ENCODE measurements around the gene ANKH. TPM values are rescaled to one million over a fixed set of nuclear protein-coding genes. Genes with fewer than 3 reads are reported as not detected.

Gene ANKH
- total RNA-seq, 1 experiment from 2014 or later = 13.9 TPM

- no peak overlapping the region for H3K27ac ChIP-seq (ENCODE audit: low read depth, low read length, poor library complexity, severe bottlenecking)
Observed at GRCh38 chr5:14914193-14914592, 42.6 kb upstream of the ANKH start.

DNA sequence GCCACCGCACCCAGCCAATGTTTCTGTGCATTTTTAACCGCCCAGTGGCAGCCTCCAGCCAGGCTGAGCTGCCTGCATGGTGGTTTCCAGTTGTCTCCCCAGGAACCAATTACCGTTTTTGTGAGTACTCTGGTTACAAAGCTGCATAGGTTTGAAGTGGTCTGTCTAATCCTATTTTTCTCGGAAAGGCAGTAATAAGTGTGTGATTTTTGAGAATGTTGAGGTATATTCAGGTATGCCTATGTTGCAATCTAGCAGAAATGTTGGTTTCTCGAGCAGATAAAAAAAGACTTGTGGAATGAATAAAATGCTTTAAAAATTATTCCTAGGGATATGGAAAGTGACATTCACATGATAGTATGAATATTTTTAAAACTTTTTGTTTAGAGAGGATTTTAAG lies 41.5 kb upstream of the ANKH start:
- no TSS peak for BruUV-seq (replicated peaks)
- intact Hi-C loops (cut with micrococcal nuclease; ENCODE audit: unreplicated experiment) = no loop called here
- no peak overlapping the region for H3K4me3 ChIP-seq (ENCODE audit: low read depth, low read length, poor library complexity, severe bottlenecking)
- H3K9me3 ChIP-seq (ENCODE audit: low read depth, low read length, poor library complexity, severe bottlenecking) = no peaks in the 10 kb centered on the region
- CTCF ChIA-PET = interaction anchor here (0.6 kb wide), 1 partner anchor 911 kb away, joined by 3 read pairs; no protein-coding TSS in a partner anchor
- no peaks in the 10 kb centered on the region for H3K4me1 ChIP-seq (ENCODE audit: insufficient read depth, low read length, poor library complexity, severe bottlenecking)
- H3K27ac ChIP-seq (ENCODE audit: low read depth, low read length, poor library complexity, severe bottlenecking) = no peak overlapping the region
- peaks cover 5% of the 10 kb centered on the region for H3K27me3 ChIP-seq (replicated peaks; ENCODE audit: insufficient read depth, low read depth, low read length, poor library complexity)
- DNase-seq (ENCODE audit: low spot score) = no peak
- POLR2A ChIA-PET (ENCODE audit: low non-redundant PET) = no interaction called here
- no peaks in the 10 kb centered on the region for H3K36me3 ChIP-seq (ENCODE audit: insufficient read depth, low read length, poor library complexity, severe bottlenecking)
- TF ChIP-seq, protein P1, sequence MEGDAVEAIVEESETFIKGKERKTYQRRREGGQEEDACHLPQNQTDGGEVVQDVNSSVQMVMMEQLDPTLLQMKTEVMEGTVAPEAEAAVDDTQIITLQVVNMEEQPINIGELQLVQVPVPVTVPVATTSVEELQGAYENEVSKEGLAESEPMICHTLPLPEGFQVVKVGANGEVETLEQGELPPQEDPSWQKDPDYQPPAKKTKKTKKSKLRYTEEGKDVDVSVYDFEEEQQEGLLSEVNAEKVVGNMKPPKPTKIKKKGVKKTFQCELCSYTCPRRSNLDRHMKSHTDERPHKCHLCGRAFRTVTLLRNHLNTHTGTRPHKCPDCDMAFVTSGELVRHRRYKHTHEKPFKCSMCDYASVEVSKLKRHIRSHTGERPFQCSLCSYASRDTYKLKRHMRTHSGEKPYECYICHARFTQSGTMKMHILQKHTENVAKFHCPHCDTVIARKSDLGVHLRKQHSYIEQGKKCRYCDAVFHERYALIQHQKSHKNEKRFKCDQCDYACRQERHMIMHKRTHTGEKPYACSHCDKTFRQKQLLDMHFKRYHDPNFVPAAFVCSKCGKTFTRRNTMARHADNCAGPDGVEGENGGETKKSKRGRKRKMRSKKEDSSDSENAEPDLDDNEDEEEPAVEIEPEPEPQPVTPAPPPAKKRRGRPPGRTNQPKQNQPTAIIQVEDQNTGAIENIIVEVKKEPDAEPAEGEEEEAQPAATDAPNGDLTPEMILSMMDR (conservative IDR thresholded peaks at IDR 0.05; ENCODE audit: low read depth, low read length) = no peak
- TF ChIP-seq EZH2 (IDR thresholded peaks at IDR 0.05; ENCODE audit: borderline replicate concordance, low read depth, low read length, poor library complexity, severe bottlenecking) = no peak

More at GRCh38 chr5:14914193-14914592, 42.6 kb upstream of the ANKH start:
- CTCF ChIA-PET = no interaction called here
- intact Hi-C loops (cut with micrococcal nuclease; ENCODE audit: unreplicated experiment) = no loop called here
- Histone ChIP-seq H3K36me3 (ENCODE audit: insufficient read depth, low read length, poor library complexity, severe bottlenecking) (no peaks in the 10 kb centered on the region), H3K4me1 (ENCODE audit: insufficient read depth, low read length, poor library complexity, severe bottlenecking) (no peaks in the 10 kb centered on the region), H3K27me3 (replicated peaks; ENCODE audit: insufficient read depth, low read depth, low read length, poor library complexity) (no peaks in the 10 kb centered on the region), H3K9me3 (ENCODE audit: low read depth, low read length, poor library complexity, severe bottlenecking) (no peaks in the 10 kb centered on the region), H3K4me3 (ENCODE audit: low read depth, low read length, poor library complexity, severe bottlenecking) (no peak overlapping the region)
- POLR2A ChIA-PET (ENCODE audit: low non-redundant PET) = no interaction called here
- DNase-seq (ENCODE audit: low spot score) = no peak
- no TSS peak for BruUV-seq (replicated peaks)
- TF ChIP-seq, protein P1 (conservative IDR thresholded peaks at IDR 0.05; ENCODE audit: low read depth, low read length) = no peak
- no peak for TF ChIP-seq EZH2 (IDR thresholded peaks at IDR 0.05; ENCODE audit: borderline replicate concordance, low read depth, low read length, poor library complexity, severe bottlenecking)

GRCh38 chr5:14912206-14912605 lies 40.6 kb upstream of the ANKH start:
- TF ChIP-seq EZH2 (IDR thresholded peaks at IDR 0.05; ENCODE audit: borderline replicate concordance, low read depth, low read length, poor library complexity, severe bottlenecking) = no peak
- TF ChIP-seq, protein P1 (conservative IDR thresholded peaks at IDR 0.05; ENCODE audit: low read depth, low read length) = no peak
- Histone ChIP-seq H3K4me1 (ENCODE audit: insufficient read depth, low read length, poor library complexity, severe bottlenecking) (no peaks in the 10 kb centered on the region), H3K27ac (ENCODE audit: low read depth, low read length, poor library complexity, severe bottlenecking) (no peak overlapping the region), H3K27me3 (replicated peaks; ENCODE audit: insufficient read depth, low read depth, low read length, poor library complexity) (peaks cover 5% of the 10 kb centered on the region), H3K9me3 (ENCODE audit: low read depth, low read length, poor library complexity, severe bottlenecking) (no peaks in the 10 kb centered on the region), H3K4me3 (ENCODE audit: low read depth, low read length, poor library complexity, severe bottlenecking) (no peak overlapping the region), H3K36me3 (ENCODE audit: insufficient read depth, low read length, poor library complexity, severe bottlenecking) (no peaks in the 10 kb centered on the region)
- intact Hi-C loops (cut with micrococcal nuclease; ENCODE audit: unreplicated experiment) = no loop called here
- BruUV-seq (replicated peaks) = no TSS peak
- DNase-seq (ENCODE audit: low spot score) = no peak
- CTCF ChIA-PET = no interaction called here
- POLR2A ChIA-PET (ENCODE audit: low non-redundant PET) = no interaction called here
